Activated CD4-positive, alpha-beta T cell treated with anti-CD3 and anti-CD28 coated beads, Interleukin-2, Interleukin-6, amounts not matched to agents 100 ng/mL and 50 ng/mL, durations not matched to agents 16 hours and 8 hours (primary cell): Measurements from ENCODE around the gene GPR21.

Experiments used
- DNase-seq: peaks from one replicate; pipeline ENCODE4 v3.0.0-alpha.2; 2020

Gene GPR21

DNA sequence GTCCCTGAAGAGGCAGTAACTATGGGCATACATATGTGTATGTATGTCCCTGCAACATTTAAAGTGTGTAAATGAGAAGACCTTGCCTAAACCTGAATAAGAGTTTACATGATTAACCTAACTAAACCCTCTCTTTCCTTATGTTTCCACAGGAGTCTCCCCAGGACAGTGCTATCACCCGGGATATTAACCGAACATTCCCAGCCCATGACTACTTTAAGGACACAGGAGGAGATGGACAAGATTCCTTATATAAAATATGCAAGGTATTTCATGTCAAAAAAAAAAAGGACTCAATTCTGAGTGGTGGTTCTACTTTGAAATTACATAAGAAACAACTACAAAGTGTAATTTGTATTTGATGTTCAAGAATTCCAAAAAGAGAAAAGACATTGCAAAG is 31.7 kb downstream of the GPR21 start:
- no peak for DNase-seq

- DNase-seq: no peak
These were observed 33.7 kb downstream of the GPR21 start for GRCh38 chr9:123067136-123067535.

GRCh38 chr9:123069010-123069481 is 35.6 kb downstream of the GPR21 start:
- no peak for DNase-seq

GRCh38 chr9:123070198-123070597 is 36.7 kb downstream of the GPR21 start:
- DNase-seq: peak; percentile 51

DNA sequence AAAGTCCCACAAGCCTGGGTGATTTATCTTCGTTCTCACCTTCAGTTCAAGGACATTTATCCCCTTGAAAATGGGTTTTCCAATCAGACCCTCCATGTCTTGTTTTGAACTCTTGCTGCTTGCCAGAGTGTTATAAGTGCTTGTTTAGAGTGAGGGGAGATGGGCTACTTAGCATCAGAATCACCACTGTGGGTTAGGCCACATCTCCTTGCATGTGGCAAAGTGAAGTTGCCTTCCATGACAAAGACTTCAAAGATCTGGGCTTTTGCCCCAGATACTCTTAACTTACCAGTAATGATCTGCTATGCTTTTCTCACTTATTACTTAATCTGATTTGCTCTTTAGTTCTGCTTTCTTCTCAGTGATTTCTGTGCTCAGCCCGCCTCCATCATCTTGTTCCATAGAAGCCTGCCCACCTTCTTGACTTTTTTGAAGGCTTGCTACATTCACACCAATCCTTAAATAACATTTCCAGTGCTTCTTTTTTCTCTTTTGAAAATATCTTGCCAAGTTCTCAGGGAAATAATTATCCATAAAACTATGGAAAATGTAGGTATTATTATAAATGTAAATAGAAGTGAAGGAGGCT is 39.0 kb downstream of the GPR21 start:
- no peak for DNase-seq

- DNase-seq: no peak
These were observed 40.0 kb downstream of the GPR21 start for GRCh38 chr9:123073441-123073840.

DNA sequence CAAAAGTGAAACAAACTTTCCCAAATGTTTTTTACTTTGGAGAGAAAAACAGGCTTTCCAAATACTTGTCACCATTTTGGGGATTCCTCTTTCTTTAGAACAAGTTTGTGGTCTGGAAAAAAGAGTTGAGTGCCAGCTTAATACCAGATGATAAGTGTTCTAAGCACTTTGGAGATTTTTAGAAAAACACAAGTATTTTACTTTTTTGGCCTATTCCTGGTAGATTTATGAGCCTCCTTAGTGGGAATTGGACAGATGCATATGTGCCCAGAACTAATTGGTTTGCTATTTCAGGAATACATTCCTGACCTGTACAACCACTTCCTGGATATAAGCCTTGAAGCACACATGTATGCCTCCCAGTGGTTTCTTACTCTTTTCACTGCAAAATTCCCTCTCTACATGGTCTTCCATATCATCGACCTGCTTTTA is 40.5 kb downstream of the GPR21 start:
- no peak for DNase-seq

DNA sequence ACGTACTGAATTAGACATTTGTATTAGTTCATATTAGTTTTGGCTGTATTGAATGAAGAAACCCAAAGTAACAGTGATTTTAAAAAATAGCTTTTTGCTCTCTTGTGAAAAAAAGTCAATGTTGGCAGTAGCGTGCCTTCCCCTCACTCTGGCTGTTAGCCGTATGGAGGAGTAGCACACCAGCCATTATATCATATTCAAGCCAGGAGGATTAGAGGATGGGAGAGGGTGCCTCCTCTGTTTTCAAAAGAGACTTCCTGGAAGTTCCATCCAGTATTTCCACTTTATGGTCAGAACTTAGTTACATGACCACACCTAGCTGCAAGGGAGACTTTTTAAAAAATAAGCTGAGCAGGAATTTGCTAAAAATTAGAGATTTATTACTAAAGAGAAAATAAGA is 41.2 kb downstream of the GPR21 start:
- DNase-seq: no peak

DNA sequence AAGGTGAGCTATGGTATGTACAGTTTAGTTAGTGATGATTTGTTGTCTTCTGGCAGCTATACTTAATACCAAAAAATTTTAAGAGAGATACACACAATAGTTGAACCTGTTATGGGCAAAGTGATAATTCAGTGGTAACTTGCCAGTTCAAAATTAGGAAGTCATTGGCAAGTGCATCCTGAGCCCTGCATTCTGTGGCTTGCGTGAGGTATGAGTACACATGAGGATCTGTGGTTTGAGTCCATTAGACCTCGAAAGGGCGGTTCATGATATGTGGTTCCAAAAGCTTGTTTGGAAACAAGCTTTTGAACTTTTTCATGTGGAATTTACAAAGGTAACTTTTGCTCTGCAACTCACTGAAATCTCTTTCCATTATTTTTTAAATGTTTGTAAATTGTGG is 47.0 kb downstream of the GPR21 start:
- DNase-seq: no peak

- peak; percentile 28 for DNase-seq
These were observed 48.4 kb downstream of the GPR21 start for GRCh38 chr9:123081824-123082223.

DNA sequence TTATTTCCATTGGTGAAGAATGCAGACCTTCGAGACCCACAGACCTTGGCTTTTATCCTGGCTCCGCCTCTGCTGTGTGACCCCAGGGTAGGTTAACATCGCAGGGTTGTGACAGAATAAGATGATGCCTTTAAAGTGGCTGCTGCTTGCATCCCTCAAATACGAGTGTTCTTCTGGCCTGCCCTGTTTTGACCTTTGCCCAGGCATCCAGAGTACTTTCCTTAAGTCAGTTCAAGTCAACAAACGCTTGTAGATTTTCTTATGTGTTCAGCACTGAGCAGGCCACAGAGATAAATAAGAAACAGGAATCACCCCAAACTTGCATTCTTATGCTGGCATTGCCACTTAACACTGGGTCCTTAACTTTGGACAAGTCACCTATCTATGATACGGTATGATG is 50.2 kb downstream of the GPR21 start:
- DNase-seq: no peak

GRCh38 chr9:123084256-123084655 is 50.8 kb downstream of the GPR21 start:
- DNase-seq: no peak
